HepG2 (cell line): ENCODE measurements around the gene SEC14L5. TPM values are rescaled to one million over a fixed set of nuclear protein-coding genes. Genes with fewer than 3 reads are reported as not detected.
A peak's percentile ranks its signal among the peaks of the same experiment; 100 is the strongest.

Experiments used
- AGO2 ChIP-seq: fragments of 200-400 bp; formaldehyde crosslinking; optimal IDR thresholded peaks from 2 replicates; pipeline ENCODE3; 2017; ENCODE audit warnings: mild to moderate bottlenecking, low read depth, low read length, moderate library complexity
- ASH2L ChIP-seq: fragments of 300-600, 200-600 bp; sonication (generic); IDR thresholded peaks from 2 replicates; pipeline ENCODE4 v1.7.0; 2017; ENCODE audit warnings: low read depth, mild to moderate bottlenecking, moderate library complexity, mixed read lengths, low read length; ENCODE audit not compliant: insufficient read length
- ATF7-NPFF ChIP-seq: sonication (generic); formaldehyde crosslinking; IDR thresholded peaks from 2 replicates; pipeline ENCODE4 v1.8.1; 2023; ENCODE audit warnings: mild to moderate bottlenecking, low read depth, missing genetic modification reagents, moderate library complexity
- ELK4 ChIP-seq: sonication (generic); formaldehyde crosslinking; IDR thresholded peaks from 2 replicates; pipeline ENCODE4 v1.9.0; 2021; ENCODE audit warnings: missing genetic modification reagents, borderline replicate concordance
- ETV5 ChIP-seq: IDR thresholded peaks from 2 replicates; pipeline ENCODE4 v1.6.1; 2018; ENCODE audit warnings: missing biosample characterization, missing genetic modification reagents, inconsistent platforms, borderline replicate concordance
- GATAD1 ChIP-seq: IDR thresholded peaks from 2 replicates; pipeline ENCODE4 v1.6.1; 2016; ENCODE audit warnings: missing genetic modification reagents, missing compliant biosample characterization
- HBP1 ChIP-seq: IDR thresholded peaks from 2 replicates; pipeline ENCODE4 v1.6.1; 2016; ENCODE audit warnings: low read depth, control low read depth
- HIVEP1 ChIP-seq: sonication (generic); formaldehyde crosslinking; IDR thresholded peaks from 2 replicates; pipeline ENCODE4 v1.4.0; 2020; ENCODE audit warnings: mild to moderate bottlenecking, missing genetic modification reagents
- MBNL3 ChIP-seq: fragments of 250-450 bp; sonication (Bioruptor Pico); conservative IDR thresholded peaks from 2 replicates; pipeline ENCODE4 v1.8.0; 2022; ENCODE audit warnings: mild to moderate bottlenecking, inconsistent platforms
- MLLT10 ChIP-seq: sonication (generic); formaldehyde crosslinking; IDR thresholded peaks from 2 replicates; pipeline ENCODE4 v1.4.0; 2020; ENCODE audit warnings: missing genetic modification reagents
- MLX ChIP-seq: IDR thresholded peaks from 2 replicates; pipeline ENCODE4 v1.6.1; 2016
- MXD4 ChIP-seq: IDR thresholded peaks from 2 replicates; pipeline ENCODE4 v1.6.1; 2016; ENCODE audit warnings: mild to moderate bottlenecking, missing biosample characterization, missing genetic modification reagents
- PRDM15 ChIP-seq: sonication (generic); formaldehyde crosslinking; IDR thresholded peaks from 2 replicates; pipeline ENCODE4 v1.4.0; 2020; ENCODE audit warnings: missing genetic modification reagents
- SOX6 ChIP-seq, 2 experiments: fragments of 450-650 bp in 1 of 2; sonication (generic) in 1 of 2; formaldehyde crosslinking in 1 of 2; IDR thresholded peaks; 2 replicates each; pipeline versions ENCODE4 v1.4.0 to v1.6.1; 2017 to 2020; ENCODE audit warnings: antibody characterized with exemption in 1 of 2, mild to moderate bottlenecking in 1 of 2, missing genetic modification reagents in 1 of 2
- STAG1 ChIP-seq: sonication (generic); formaldehyde crosslinking; IDR thresholded peaks from 2 replicates; pipeline ENCODE4 v1.4.0; 2020; ENCODE audit warnings: missing genetic modification reagents
- TEAD3 ChIP-seq: optimal IDR thresholded peaks from 2 replicates; pipeline ENCODE3; 2016; ENCODE audit warnings: borderline replicate concordance
- XRCC5 ChIP-seq: fragments of 200-400 bp; formaldehyde crosslinking; optimal IDR thresholded peaks from 2 replicates; pipeline ENCODE3; 2017; ENCODE audit warnings: mild to moderate bottlenecking, low read length
- ZBTB38 ChIP-seq: sonication (generic); formaldehyde crosslinking; IDR thresholded peaks from 2 replicates; pipeline ENCODE4 v1.5.1; 2020; ENCODE audit warnings: mild to moderate bottlenecking, missing genetic modification reagents
- ZMAT3 ChIP-seq: sonication (generic); formaldehyde crosslinking; conservative IDR thresholded peaks from 2 replicates; pipeline ENCODE4 v1.7.0; 2021; ENCODE audit warnings: missing genetic modification reagents
- ZSCAN30 ChIP-seq: sonication (generic); formaldehyde crosslinking; IDR thresholded peaks from 2 replicates; pipeline ENCODE4 v1.5.0; 2020; ENCODE audit warnings: mild to moderate bottlenecking, missing genetic modification reagents
- ZXDC ChIP-seq: sonication (generic); formaldehyde crosslinking; IDR thresholded peaks from 2 replicates; pipeline ENCODE4 v1.5.0; 2020; ENCODE audit warnings: mild to moderate bottlenecking, missing genetic modification reagents
- polyA plus RNA-seq, 8 experiments: library from polyadenylated mRNA; depleted of rRNA in 3 of 8; stranded (reverse) in 7 of 8; unstranded in 1 of 8; fragments of >200 nt; fragmentation: Illumina TruSeq in 4 of 8; extraction: Trizol in 4 of 8; gene quantifications; 2 replicates each; pipeline versions ENCODE4 v1.2.1 to v1.2.3, GENCODE V29; 2011 to 2016; ENCODE audit warnings: low read depth in 4 of 8, missing spikeins in 1 of 8, mixed read lengths in 1 of 8; ENCODE audit not compliant: insufficient read depth in 1 of 8
- total RNA-seq, 5 experiments: library from RNA; depleted of rRNA; stranded (reverse); fragments of >200 nt; fragmentation: Illumina TruSeq; extraction: Trizol; gene quantifications; 2 replicates each; pipeline ENCODE4 v1.2.3, GENCODE V29; 2016; ENCODE audit warnings: low read depth in 1 of 5

The SEC14L5 gene
- total and polyA plus RNA-seq, 2 of the 13 experiments (the other 11 are each of a cell fraction or from before 2014, with no cell fraction given): 0.40 to 0.42 TPM

GRCh38 chr16:5025171-5025632 lies 67.1 kb downstream of the SEC14L5 start (continued):
- no peak for TF ChIP-seq ZXDC (CRISPR knock-in tag)
- TF ChIP-seq AGO2: peak; percentile 92
- TF ChIP-seq GATAD1: no peak
- no peak for TF ChIP-seq ASH2L
- TF ChIP-seq SOX6 (IDR thresholded peaks at IDR 0.05): no peak
- no peak for TF ChIP-seq SOX6 (CRISPR knock-in tag; IDR thresholded peaks at IDR 0.05)
- TF ChIP-seq ZBTB38 (CRISPR knock-in tag): peak; percentile 91
- no peak for TF ChIP-seq HBP1 (CRISPR knock-in tag)
- TF ChIP-seq XRCC5: peak; percentile 53
- TF ChIP-seq ELK4 (CRISPR knock-in tag): no peak
- TF ChIP-seq TEAD3: peak; percentile 34
- peak; percentile 66 for TF ChIP-seq STAG1 (CRISPR knock-in tag)
- TF ChIP-seq MLX (CRISPR knock-in tag): no peak
- TF ChIP-seq ETV5 (CRISPR knock-in tag): no peak
- TF ChIP-seq ZSCAN30 (CRISPR knock-in tag): no peak
- no peak for TF ChIP-seq MBNL3 (CRISPR knock-in tag)
- no peak for TF ChIP-seq PRDM15
- TF ChIP-seq HIVEP1: peak; percentile 23; the same call in 1 of the 2 replicates
- no peak for TF ChIP-seq ZMAT3 (CRISPR knock-in tag)
- no peak for TF ChIP-seq ATF7-NPFF (CRISPR knock-in tag)
- TF ChIP-seq MLLT10 (CRISPR knock-in tag): no peak
- no peak for TF ChIP-seq MXD4
